GM12865 (cell line): ENCODE measurements around the gene C1GALT1.
A peak's percentile ranks its signal among the peaks of the same experiment; 100 is the strongest.

Source experiments
- DNase-seq: peaks from one replicate; pipeline ENCODE4 v3.0.0; 2010; ENCODE audit warnings: low read depth
- H3K4me3 ChIP-seq: 2 replicates; pipeline ENCODE4 v1.5.1; 2011; ENCODE audit warnings: mild to moderate bottlenecking, low read depth, low read length, control low read depth
- CTCF ChIP-seq: IDR thresholded peaks from 2 replicates; pipeline ENCODE4 v1.5.1; 2011; ENCODE audit warnings: low read length, control low read depth, low read depth, inconsistent platforms; ENCODE audit not compliant: insufficient read depth; ENCODE audit errors: missing control alignments

The C1GALT1 gene

GRCh38 chr7:7157177-7157886, 25.0 kb upstream of the C1GALT1 start:
- peak; percentile 85 for DNase-seq
- H3K4me3 ChIP-seq = peak overlapping the region; percentile 43
- TF ChIP-seq CTCF = no peak

GRCh38 chr7:7157887-7158271, 24.5 kb upstream of the C1GALT1 start:
- no peak for TF ChIP-seq CTCF
- no peak for DNase-seq
- peak overlapping the region; percentile 43 for H3K4me3 ChIP-seq

- DNase-seq = peak; percentile 8
- TF ChIP-seq CTCF = no peak
- H3K4me3 ChIP-seq = no peak overlapping the region
These were observed 23.2 kb upstream of the C1GALT1 start for GRCh38 chr7:7159063-7159658.

GRCh38 chr7:7164591-7164990, 17.8 kb upstream of the C1GALT1 start:
- no peak overlapping the region for H3K4me3 ChIP-seq
- DNase-seq = no peak
- TF ChIP-seq CTCF = no peak

- H3K4me3 ChIP-seq = no peak overlapping the region
- TF ChIP-seq CTCF = no peak
- DNase-seq = no peak
These were observed 17.0 kb upstream of the C1GALT1 start for GRCh38 chr7:7165372-7165771.

- H3K4me3 ChIP-seq = no peak overlapping the region
- no peak for DNase-seq
- TF ChIP-seq CTCF = no peak
These were observed 16.0 kb upstream of the C1GALT1 start for GRCh38 chr7:7166318-7166717.

GRCh38 chr7:7169296-7169695, 13.0 kb upstream of the C1GALT1 start:
- no peak for TF ChIP-seq CTCF
- H3K4me3 ChIP-seq = no peak overlapping the region
- DNase-seq = no peak
